Tibial artery (tissue), 4 donors: ENCODE data around the gene DNAH3.

Experiments used
- DNase-seq, 2 donors: peaks; one replicate each; pipeline ENCODE4 v3.0.0-alpha.2; 2019
- H3K27ac ChIP-seq, 2 donors: fragments of 200-600 bp; sonication (generic) in 1 of 2; 1 replicate in 1 of 2; 2 replicates in 1 of 2; pipeline ENCODE4 v1.5.1; 2018 to 2019; ENCODE audit warnings: mild to moderate bottlenecking in 1 of 2
- H3K27me3 ChIP-seq, 2 donors: fragments of 200-600 bp; sonication (generic) in 1 of 2; one replicate each; pipeline versions ENCODE4 v1.5.1 to v1.6.0; 2016 to 2019
- H3K36me3 ChIP-seq, 3 donors: fragments of 200-600 bp; sonication (generic) in 2 of 3; one replicate each; pipeline ENCODE4 v1.5.1; 2016 to 2019; ENCODE audit warnings: mild to moderate bottlenecking in 2 of 3
- H3K4me1 ChIP-seq, 4 donors: fragments of 200-600 bp; sonication (generic) in 2 of 4; 1 replicate in 3 of 4; 2 replicates in 1 of 4; pipeline ENCODE4 v1.5.1; 2016 to 2019
- H3K4me3 ChIP-seq, 2 donors: fragments of 200-600 bp; sonication (generic) in 1 of 2; 1 replicate in 1 of 2; 2 replicates in 1 of 2; pipeline ENCODE4 v1.5.1; 2018 to 2019; ENCODE audit warnings: mild to moderate bottlenecking in 2 of 2
- H3K9me3 ChIP-seq, 3 donors: fragments of 200-600 bp; sonication (generic) in 1 of 3; one replicate each; pipeline ENCODE4 v1.5.1; 2016 to 2019
- CTCF ChIP-seq, 2 experiments: fragments of 200-600 bp in 1 of 2; fragments of 450-650 bp in 1 of 2; IDR thresholded peaks; one replicate each; pipeline ENCODE4 v1.5.1; 2017 to 2019; ENCODE audit warnings: antibody characterized with exemption in 2 of 2, mild to moderate bottlenecking in 1 of 2, moderate library complexity in 1 of 2
- intact Hi-C: fragments of 100-400 bp; cut with DNase I; formaldehyde crosslinking; loops from one replicate; pipeline ENCODE4 v1.15.0; 2023; ENCODE audit warnings: low total_unique reads

DNAH3 gene

GRCh38 chr16:20941636-20941926 is 209.1 kb downstream of the DNAH3 start:
- no peak for DNase-seq
- Histone ChIP-seq H3K36me3 (no peaks in the 10 kb centered on the region), H3K4me1 (no peaks in the 10 kb centered on the region), H3K27me3 (no peaks in the 10 kb centered on the region), H3K4me3 (no peak overlapping the region), H3K27ac (no peak overlapping the region), H3K9me3 (no peaks in the 10 kb centered on the region)
- TF ChIP-seq CTCF (IDR thresholded peaks at IDR 0.05): no peak
- intact Hi-C loops: no loop called here

- Histone ChIP-seq H3K27ac (no peak overlapping the region), H3K4me3 (no peak overlapping the region), H3K27me3 (no peaks in the 10 kb centered on the region), H3K9me3 (no peaks in the 10 kb centered on the region), H3K36me3 (no peaks in the 10 kb centered on the region), H3K4me1 (no peaks in the 10 kb centered on the region)
- intact Hi-C loops: no loop called here
- TF ChIP-seq CTCF (IDR thresholded peaks at IDR 0.05): no peak
- DNase-seq: no peak
Measured at GRCh38 chr16:20940871-20941635, 209.6 kb downstream of the DNAH3 start.

- no peak overlapping the region for H3K4me3 ChIP-seq
- intact Hi-C loops: no loop called here
- TF ChIP-seq CTCF (IDR thresholded peaks at IDR 0.05): no peak
- H3K27me3 ChIP-seq: no peaks in the 10 kb centered on the region
- H3K27ac ChIP-seq: no peak overlapping the region
- no peaks in the 10 kb centered on the region for H3K4me1 ChIP-seq
- H3K36me3 ChIP-seq: no peaks in the 10 kb centered on the region
- no peak for DNase-seq
- H3K9me3 ChIP-seq: no peaks in the 10 kb centered on the region
Measured at GRCh38 chr16:20939611-20940010, 211.0 kb downstream of the DNAH3 start.

- no peaks in the 10 kb centered on the region for H3K36me3 ChIP-seq
- no peaks in the 10 kb centered on the region for H3K9me3 ChIP-seq
- no peaks in the 10 kb centered on the region for H3K4me1 ChIP-seq
- H3K4me3 ChIP-seq: no peak overlapping the region
- H3K27ac ChIP-seq: no peak overlapping the region
- no peak for DNase-seq
- intact Hi-C loops: no loop called here
- H3K27me3 ChIP-seq: no peaks in the 10 kb centered on the region
- no peak for TF ChIP-seq CTCF (IDR thresholded peaks at IDR 0.05)
Measured at GRCh38 chr16:20938426-20938825, 212.2 kb downstream of the DNAH3 start.

GRCh38 chr16:20937736-20938135 is 212.9 kb downstream of the DNAH3 start:
- intact Hi-C loops: no loop called here

More at GRCh38 chr16:20937736-20938135, 212.9 kb downstream of the DNAH3 start:
- H3K27me3 ChIP-seq: no peaks in the 10 kb centered on the region
- H3K9me3 ChIP-seq: no peaks in the 10 kb centered on the region
- H3K4me3 ChIP-seq: no peak overlapping the region
- no peak for TF ChIP-seq CTCF (IDR thresholded peaks at IDR 0.05)
- no peaks in the 10 kb centered on the region for H3K4me1 ChIP-seq
- no peaks in the 10 kb centered on the region for H3K36me3 ChIP-seq
- no peak overlapping the region for H3K27ac ChIP-seq
- no peak for DNase-seq
